ENCODE measurements around the gene RABGEF1.
A peak's percentile ranks its signal among the peaks of the same experiment; 100 is the strongest.
"Not testable (repeated sequence)": the region's sequence is repeated elsewhere in the genome, so short reads cannot be mapped to it uniquely, and the experiment has no call there.

The RABGEF1 gene

DNA sequence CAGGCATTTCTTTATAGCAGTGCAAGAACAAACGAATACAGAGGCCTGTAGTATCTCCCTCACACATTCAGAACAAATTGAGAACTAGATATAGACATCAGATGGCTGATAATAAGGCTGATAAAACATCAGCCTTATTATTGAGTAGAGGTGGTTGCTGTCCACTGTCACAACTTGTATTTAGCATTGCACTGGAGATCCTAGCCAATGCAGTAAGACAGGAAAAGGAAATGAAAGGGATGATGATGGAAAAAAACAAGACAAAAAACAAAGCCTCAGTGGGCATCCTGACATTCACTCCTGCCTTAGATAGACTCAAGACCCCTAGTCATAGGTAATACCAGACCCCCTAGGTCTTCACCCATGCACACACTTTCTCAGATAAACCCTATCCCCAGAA is 4.7 kb upstream of the RABGEF1 start:
- no peak for DNase-seq (ENCODE audit: low read depth in 2 of 2)

DNA sequence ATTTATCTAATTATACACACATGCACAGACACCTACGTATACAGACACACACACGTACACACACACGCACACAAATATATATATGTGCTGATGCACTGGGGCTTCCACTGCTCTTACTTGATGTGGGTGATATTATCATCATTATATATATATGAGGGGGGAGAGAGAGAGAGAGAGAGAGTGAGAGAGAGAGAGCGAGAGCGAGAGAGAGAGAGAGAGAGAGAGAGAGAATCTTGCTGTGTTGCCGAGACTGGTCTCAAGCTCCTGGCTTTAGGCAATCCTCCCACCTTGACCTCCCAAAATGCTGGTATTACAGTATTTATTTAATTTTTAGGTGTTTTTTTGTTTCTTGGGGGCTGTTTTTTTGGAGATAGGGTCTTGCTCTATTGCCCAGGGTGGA is 3.6 kb upstream of the RABGEF1 start:
- DNase-seq (ENCODE audit: low read depth in 2 of 2) = no peak

DNA sequence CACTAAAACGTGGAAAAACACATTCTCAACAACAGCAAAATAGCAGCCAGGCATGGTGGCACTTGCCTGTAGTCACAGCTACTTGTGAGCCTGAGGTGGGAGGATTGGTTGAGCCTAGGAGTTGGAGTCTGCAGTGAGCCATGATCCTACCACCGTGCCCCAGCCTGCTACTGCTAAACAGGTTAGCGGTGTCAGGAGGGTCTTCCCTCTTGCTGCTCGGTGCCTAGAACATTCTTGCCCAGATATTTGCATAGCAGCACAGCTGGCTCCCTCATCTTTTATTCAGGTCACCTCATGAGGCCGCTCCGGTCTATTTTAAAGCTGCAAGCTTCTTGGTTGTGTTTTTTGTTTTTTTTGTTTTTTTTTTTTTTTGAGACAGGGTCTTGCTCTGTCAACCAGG is 2.9 kb upstream of the RABGEF1 start:
- no peak for DNase-seq (ENCODE audit: low read depth in 2 of 2)

DNA sequence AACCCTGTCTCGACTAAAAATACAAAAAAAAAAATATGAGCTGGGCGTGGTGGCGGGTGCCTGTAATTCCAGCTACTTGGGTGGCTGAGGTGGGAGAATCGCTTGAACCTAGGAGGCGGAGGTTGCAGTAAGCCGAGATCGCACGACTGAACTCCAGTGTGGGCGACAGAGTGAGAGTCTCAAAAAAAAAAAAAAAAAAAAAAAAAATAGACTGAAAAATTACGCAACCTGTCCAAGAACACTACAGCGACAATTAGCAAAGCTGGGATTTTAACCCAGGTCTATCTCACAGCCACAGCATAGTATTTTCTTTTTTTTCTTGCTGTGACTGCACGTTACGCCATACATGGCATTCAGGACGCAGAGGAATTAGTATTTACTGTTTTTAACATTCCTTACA is 1.1 kb upstream of the RABGEF1 start:
- no peak for DNase-seq (ENCODE audit: low read depth in 2 of 2)

DNA sequence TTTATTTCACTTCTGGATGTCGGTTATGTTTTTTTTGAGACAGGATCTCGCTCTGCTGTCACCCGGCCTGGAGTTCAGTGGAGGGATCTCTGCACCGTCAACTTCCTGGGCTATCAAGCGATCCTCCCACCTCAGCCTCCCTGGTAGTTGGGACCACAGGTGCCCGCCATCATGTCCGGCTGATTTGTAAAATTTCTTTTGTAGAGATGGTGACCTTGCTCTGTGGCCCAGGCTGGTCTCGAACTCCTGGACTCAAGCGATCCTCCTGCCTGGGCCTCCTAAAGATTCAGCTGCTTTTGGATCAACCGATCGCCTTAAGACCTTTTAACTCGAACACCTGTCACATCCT is 606 bp upstream of the RABGEF1 start:
- peak in 1 of 2 donors; percentile 5 for DNase-seq (ENCODE audit: low read depth in 2 of 2)

DNA sequence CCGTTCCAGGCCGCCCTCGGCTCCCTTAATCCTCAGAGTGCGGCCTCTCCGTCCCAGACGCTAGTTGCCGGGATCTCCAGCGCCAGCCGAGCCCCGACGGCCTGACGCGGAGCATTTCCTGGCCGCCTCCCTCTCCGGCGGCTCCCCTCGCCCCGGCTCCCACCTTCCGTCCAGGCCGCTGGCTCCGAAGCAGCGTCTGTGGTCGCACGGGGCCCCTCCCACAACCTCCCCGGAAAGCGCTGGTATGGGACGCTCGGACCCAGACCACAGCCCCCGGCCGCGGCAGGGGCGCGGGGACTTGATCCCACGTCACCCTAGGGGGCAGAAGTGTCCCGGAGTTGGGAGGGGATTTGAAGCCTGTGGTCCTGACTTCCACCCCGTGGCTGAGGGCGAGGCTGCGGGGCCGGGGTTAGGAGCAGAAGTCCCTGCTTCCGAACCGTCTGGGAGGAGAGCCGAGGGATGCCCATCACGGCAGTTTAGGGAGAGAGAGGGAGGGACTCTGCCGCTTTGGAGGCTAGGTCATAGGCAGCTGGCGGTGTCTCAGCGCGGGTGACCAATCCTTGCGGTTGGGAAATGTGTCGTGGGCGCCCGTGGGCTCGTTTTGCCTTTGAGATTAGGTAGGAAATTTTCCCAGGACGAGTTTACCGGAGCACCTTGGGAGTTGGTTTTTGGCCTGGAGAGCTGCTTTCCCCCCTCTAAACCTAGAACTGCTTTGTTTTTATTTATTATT is 612 bp downstream of the RABGEF1 start:
- DNase-seq (ENCODE audit: low read depth in 2 of 2) = peak; percentile 34 to 36

DNA sequence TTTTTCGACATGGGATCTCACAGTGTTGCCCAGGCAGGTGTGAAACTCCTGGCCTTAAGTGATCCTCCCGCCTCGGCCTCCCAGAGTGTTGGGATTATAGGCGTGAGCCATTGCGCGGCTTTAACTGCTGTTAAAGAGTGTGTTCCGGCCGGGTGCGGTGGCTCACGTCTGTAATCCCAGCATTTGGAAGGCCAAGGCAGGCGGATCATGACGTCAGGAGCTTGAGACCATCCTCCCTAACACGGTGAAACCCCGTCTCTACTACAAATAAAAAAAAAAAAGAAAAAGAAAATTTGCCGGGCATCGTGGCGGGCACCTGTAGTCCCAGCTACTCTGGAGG is 1.1 kb downstream of the RABGEF1 start:
- no peak for DNase-seq (ENCODE audit: low read depth in 2 of 2)

DNA sequence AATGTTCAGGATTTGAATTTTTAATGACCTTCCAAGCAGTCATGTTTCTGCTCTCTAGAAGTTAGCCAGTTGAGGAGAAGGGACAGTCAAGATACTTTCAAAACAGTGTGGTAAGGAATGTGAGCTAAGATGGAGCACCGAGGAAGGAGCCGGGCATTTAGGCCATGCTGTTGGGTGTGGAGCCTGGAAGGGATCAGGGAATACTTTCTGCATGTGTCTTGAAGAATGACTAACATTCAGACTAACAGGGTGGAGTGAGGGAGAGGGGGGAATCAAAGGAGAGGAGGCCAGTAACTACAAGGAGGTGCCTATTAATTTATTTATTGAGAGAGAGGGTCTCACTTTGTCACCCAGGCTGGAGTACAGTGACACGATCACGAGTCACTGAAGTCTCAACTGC is 1.8 kb downstream of the RABGEF1 start:
- DNase-seq (ENCODE audit: low read depth in 2 of 2) = not testable (repeated sequence)

DNA sequence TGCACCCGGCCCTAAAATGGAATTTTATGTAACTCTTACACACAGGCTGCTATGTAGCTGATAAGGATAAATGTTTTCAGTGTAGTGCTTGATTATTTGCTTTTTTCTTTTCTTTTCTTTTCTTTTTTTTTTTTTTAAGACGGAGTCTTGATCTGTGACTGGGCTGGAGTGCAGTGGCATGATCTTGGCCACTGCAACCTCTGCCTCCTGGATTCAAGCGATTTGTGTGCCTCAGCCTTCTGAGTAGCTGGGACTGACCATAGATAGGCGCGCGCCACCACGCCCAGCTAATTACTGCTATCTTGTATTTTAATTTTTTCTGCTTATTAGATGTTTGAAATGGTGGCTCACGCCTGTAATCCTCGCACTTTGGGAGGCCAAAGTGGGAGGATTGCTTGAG is 3.4 kb downstream of the RABGEF1 start:
- DNase-seq (ENCODE audit: low read depth in 2 of 2) = no peak

DNA sequence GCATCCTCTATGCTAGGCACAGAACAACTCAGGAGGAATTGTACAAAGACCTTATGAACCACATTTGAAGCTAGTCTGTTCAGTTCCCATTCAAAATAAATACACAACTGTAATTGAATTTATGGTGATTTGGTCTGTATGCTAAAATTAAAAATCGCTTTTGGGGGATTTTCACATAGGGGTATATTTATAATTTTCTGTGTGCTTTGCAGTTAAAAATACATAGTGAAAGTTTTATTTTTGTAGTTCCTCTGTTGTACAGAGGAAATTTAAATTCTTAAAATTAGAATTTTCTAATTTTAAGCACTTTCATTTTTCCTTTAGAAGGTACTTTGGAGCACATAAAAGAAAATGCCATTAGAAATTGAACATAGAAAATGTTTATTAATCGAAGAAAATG is 6.9 kb downstream of the RABGEF1 start:
- DNase-seq (ENCODE audit: low read depth in 2 of 2) = no peak

DNA sequence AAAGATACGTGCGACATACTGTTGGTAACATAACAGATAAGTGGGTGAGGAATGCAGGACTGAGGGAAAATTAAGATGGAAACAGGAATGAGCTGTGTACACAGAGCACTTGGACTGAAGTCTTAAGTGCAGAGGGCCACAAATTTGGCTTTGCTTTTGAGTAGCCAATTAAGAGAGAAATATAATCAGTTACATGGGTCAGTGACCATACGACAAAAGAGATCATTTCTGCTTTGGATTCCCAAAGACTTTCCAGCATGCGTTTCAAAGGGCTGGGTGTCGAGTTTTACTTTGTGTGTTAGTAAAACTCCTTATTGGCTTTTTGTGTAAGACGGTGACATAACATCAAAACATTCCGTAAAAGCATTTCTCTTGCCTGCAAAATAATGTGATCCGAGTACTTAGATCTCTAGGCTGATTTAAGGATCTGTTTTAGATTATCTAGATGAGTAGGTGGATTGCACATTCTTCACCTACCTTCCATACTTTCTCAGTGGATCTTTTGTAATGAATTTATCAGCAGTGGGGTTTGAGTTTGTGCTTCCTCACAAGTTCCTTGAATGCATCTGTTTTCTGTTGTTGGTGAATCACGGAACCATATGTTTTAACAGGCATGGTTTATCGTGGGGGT is 7.5 kb downstream of the RABGEF1 start:
- no peak for DNase-seq (ENCODE audit: low read depth in 2 of 2)

DNA sequence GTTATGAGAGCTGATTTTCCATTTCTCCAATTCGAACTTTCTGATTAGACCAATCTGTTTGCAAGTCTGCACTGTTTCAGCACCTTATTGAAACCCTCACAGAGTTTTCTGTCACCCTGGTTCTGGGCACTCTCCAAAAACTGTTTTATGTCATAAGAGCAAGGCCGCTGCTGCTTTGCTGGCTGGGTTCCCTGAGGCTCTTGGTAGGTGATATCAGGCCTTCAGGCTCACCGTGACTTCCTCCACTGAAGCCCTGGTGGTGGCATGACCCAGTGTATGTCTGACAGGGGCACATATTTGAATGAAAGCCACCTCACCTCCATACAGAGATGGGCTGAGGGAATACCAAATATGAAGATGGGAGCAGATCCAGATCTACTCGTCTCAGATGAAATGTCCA is 8.3 kb downstream of the RABGEF1 start:
- DNase-seq (ENCODE audit: low read depth in 2 of 2) = no peak

DNA sequence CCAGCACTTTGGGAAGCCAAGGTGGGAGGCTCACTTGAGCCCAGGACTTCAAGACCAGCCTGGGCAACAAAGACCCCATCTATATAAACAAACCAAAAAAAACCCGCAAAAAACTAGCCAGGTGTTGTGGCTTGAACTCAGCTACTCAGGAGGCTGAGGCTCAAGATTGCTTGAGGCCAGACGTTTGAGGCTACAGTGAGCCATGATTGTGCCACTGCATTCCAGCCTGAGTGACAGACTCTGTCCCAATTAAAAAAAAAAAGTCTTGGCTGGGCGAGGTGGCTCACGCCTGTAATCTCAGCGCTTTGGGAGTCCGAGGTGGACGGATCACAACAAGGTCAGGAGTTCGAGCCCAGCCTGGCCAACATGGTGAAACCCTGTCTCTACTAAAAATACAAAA is 11.4 kb downstream of the RABGEF1 start:
- DNase-seq (ENCODE audit: low read depth in 2 of 2) = no peak

DNA sequence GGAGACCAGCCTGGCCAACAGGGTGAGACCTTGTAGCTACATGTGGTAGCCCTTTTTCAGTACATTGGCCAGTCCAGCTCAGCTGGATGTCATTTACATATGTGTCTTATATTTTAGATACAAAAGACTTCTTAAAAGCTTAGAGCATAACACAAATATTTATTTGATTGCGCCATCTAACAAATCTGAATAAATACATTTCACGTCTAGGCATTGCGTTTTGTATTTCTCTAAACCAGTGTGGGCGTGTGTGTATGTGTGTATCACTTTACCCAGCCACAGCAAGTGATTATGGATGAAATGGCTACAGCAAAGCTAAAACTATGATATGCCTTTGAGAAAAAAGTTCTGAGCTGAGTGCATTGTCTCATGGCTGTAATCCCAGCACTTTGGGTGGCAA is 14.0 kb downstream of the RABGEF1 start:
- no peak for DNase-seq (ENCODE audit: low read depth in 2 of 2)

DNA sequence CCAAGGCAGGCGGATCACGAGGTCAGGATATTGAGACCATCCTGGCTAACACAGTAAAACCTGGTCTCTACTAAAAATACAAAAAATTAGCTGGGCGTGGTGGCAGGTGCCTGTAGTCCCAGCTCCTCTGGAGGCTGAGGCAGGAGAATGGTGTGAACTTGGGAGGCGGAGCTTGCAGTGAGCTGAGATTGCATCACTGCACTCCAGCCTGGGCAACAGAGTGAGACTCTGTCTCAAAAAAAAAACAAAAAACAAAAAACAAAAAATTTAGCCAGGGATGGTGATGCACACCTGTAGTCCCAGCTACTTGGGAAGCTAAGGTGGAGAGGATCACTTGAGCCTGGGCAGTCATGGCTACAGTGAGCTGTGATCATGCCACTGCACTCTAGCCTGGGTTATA is 14.5 kb downstream of the RABGEF1 start:
- not testable (repeated sequence) for DNase-seq (ENCODE audit: low read depth in 2 of 2)

DNA sequence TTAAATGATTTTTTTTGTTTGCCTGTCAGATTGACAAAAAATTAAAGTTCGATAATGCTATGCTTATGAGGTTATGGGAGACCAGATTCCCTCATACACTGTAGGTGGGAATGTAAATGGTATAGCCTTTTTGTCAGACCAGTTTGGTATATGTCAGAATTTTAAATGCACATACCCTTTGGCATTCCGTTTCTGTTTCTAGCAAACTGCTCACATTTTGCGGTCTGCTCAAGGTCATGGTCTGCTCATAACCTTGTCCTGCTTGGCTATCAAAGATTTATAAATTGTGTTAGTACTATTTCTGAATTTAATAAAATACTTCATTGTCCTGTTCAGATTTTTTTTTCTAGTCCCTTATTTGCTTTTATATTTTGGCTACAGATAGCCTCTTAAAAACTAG is 15.7 kb downstream of the RABGEF1 start:
- DNase-seq (ENCODE audit: low read depth in 2 of 2) = not testable (repeated sequence)

DNA sequence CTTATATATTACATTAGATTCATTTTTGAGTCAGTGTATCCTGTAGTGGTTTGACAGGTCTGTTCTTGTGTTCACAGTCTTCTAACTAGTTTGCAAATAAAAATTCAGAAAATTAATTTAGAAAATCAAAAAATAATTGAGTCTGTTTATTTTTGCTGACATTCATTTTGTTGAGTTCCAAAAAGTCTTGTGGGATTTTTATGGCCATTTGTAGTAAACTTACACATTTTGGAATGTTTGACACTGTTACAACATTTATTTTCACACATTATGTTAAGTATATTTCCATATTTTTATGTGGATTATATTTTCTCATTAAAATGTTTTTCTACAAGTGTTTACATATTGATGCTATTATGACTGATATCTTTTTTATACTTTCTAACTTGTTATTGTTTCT is 16.4 kb downstream of the RABGEF1 start:
- no peak for DNase-seq (ENCODE audit: low read depth in 2 of 2)

DNA sequence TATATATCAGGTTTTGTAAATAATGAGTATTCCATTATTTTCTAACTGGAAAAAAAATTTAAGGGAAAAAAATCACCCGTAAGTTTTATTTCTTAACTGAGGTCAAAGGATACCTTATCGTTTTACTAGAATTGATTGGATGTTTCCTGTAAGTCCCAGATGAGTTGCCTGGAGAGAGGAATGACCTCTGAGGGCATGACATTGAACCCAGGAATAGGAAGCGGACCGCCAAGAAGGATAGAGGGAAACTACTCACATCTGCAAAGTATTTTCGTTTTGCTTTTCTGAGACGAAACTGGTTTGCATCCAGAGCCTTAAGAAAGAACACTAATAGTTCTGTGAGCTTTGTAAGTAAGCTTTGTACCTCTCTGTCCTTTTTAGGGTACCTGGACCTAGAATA is 17.4 kb downstream of the RABGEF1 start:
- DNase-seq (ENCODE audit: low read depth in 2 of 2) = no peak

DNA sequence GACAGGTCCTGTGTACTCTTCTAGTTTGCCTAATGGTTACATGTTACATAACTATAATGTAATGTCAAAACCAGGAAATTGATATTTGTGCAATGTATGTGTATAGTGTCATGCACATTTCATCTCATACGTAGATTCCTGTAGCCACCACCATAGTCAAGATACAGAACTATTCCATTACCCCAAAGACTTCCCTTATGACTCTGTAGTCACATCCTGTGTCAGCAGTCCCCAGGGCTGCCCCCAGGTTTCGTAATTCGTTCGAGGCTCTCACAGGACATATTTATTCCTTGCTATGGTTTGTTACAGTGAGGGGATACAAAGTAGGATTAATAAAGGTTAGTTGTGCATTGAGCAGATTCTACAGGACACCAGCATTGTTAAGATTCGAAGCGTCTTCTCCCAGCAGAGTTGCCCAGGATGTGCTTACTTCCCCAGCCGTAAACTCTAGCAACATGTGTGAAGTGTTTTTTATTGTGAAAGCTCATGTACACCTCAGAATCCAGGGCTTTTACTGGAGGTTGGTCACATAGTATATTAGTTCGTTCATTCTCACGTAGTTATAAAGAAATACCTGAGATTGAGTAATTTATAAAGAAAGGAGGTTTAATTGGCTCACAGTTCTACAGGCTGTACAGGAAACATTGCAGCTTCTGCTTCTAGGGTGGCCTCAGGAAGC is 18.6 kb downstream of the RABGEF1 start:
- peak in 1 of 2 donors; percentile 28 for DNase-seq (ENCODE audit: low read depth in 2 of 2)

DNA sequence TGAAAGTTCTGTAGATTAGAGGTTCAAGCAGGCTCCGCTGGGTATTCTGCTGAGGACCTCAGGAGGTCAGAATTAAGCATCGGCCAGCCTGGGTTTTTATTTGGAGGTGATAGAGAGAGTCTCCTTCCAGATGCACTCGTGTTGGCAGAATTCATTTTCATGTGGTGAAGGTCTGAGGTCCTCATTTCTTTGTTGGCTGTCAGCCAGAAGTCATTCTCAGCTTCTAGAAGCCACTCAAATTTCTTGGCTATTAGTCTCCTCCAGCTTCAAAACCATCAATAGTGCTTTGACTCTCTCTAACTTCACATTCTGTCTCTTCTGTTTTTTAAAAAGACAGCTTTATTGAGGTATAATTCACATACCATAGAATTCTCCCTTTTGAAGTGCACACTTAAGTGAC is 22.6 kb downstream of the RABGEF1 start:
- not testable (repeated sequence) for DNase-seq (ENCODE audit: low read depth in 2 of 2)

DNA sequence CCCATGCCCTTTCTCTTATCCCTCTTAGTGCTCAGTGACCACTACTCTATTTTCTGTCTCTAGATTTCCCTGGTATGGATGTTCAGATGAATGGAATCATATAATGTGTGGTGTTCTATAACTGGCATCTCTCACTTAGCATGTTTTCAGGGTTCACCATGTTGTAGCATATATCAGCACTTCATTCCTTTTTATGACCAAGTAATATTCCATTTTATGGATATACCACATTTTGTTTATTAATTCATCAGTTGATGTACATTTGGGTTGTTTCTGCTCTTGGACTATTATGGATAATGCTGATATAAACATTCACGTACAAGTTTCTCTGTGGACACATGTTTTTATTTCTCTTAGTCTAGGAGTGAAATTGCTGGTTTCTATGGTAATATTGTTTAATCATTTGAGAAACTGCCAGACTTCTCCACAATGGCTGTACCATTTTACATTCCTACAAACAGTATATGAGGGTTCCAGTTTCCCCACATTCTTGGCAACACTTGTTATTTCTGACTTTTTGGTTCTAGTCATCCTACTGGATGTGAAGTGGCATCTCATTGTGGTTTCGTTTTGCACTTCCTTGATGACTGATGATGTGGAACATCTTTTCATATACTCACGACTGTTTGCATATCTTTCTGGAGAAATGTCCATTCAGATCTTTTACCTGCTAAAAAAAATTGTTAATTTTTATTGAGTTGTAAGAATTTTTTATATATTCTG is 23.3 kb downstream of the RABGEF1 start:
- DNase-seq (ENCODE audit: low read depth in 2 of 2) = not testable (repeated sequence)

DNA sequence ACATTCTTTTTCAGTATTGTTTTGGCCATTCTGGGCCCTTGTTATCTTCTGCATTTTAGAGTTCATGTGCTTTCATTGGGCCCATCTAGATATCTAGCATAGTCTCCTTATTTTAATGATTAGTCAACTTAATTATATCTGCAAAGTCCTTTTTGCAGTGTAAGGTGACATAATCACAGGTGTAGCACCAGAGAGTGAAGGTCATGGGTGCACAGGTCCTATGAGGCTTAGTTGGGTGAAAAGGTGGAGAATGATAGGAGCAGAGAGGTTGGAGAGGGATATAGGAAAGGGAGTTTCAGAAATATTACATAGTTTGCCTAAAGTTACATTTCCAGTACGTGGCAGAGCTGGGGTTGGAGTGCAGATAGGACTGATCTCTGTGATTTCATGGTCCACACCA is 24.4 kb downstream of the RABGEF1 start:
- not testable (repeated sequence) for DNase-seq (ENCODE audit: low read depth in 2 of 2)
